Glutamatergic neuron (in vitro differentiated cells): Measurements from ENCODE around the gene FGD4. TPM values are rescaled to one million over a fixed set of nuclear protein-coding genes. Genes with fewer than 3 reads are reported as not detected.
"Not testable (repeated sequence)": the region's sequence is repeated elsewhere in the genome, so short reads cannot be mapped to it uniquely, and the experiment has no call there.

Experiments
- DNase-seq: peaks from one replicate; pipeline ENCODE4 v3.0.0; 2022
- H3K27ac Mint-ChIP-seq: one replicate; pipeline ENCODE4 v1.8.0; 2020; ENCODE audit warnings: mild to moderate bottlenecking, mixed read lengths, inconsistent platforms; ENCODE audit not compliant: unreplicated experiment
- H3K27me3 Mint-ChIP-seq: one replicate; pipeline ENCODE4 v1.8.0; 2020; ENCODE audit warnings: mild to moderate bottlenecking, moderate library complexity, mixed read lengths, inconsistent platforms; ENCODE audit not compliant: unreplicated experiment
- H3K36me3 Mint-ChIP-seq: one replicate; pipeline ENCODE4 v1.8.0; 2020; ENCODE audit warnings: mild to moderate bottlenecking, mixed read lengths, inconsistent platforms; ENCODE audit not compliant: unreplicated experiment
- H3K4me1 Mint-ChIP-seq: one replicate; pipeline ENCODE4 v1.8.0; 2020; ENCODE audit warnings: mild to moderate bottlenecking, low read depth, mixed read lengths, inconsistent platforms; ENCODE audit not compliant: unreplicated experiment
- H3K4me3 Mint-ChIP-seq: one replicate; pipeline ENCODE4 v1.8.0; 2020; ENCODE audit warnings: mild to moderate bottlenecking, mixed read lengths, inconsistent platforms; ENCODE audit not compliant: unreplicated experiment
- H3K9me3 Mint-ChIP-seq: one replicate; pipeline ENCODE4 v1.8.0; 2020; ENCODE audit warnings: mild to moderate bottlenecking, moderate library complexity, mixed read lengths, inconsistent platforms; ENCODE audit not compliant: unreplicated experiment
- CTCF ChIP-seq: fragments of 200-600 bp; sonication (generic); IDR thresholded peaks from one replicate; pipeline ENCODE4 v1.5.0; 2021; ENCODE audit not compliant: partially characterized antibody, unreplicated experiment
- total RNA-seq: library from RNA; stranded (reverse); fragmentation: NEBNext Ultra II Directional; extraction: Animal tissue kit (Norgen Biotek cat#: 25700); gene quantifications from one replicate; pipeline ENCODE4 v1.2.1, GENCODE V29; 2021; ENCODE audit not compliant: unreplicated experiment

Gene FGD4
- total RNA-seq, 1 donor from 2014 or later: 105 TPM

- Mint-ChIP-seq H3K27ac (peak overlapping the region; percentile 73), H3K4me3 (peak overlapping the region; percentile 95)
These were observed 105.9 kb downstream of the FGD4 start for GRCh38 chr12:32505067-32505945.

GRCh38 chr12:32507096-32507941, 108.0 kb downstream of the FGD4 start:
- not testable (repeated sequence) for H3K27me3 Mint-ChIP-seq, H3K36me3 Mint-ChIP-seq, H3K9me3 Mint-ChIP-seq, DNase-seq
- H3K4me3 Mint-ChIP-seq: peak overlapping the region; percentile 70
- peak overlapping the region; percentile 7 for H3K27ac Mint-ChIP-seq
- peaks cover 46% of the 10 kb centered on the region for H3K4me1 Mint-ChIP-seq

More at GRCh38 chr12:32505067-32505945, 105.9 kb downstream of the FGD4 start:
- peaks cover 6% of the 10 kb centered on the region for H3K9me3 Mint-ChIP-seq
- H3K36me3 Mint-ChIP-seq: no peaks in the 10 kb centered on the region
- DNase-seq: no peak
- H3K27me3 Mint-ChIP-seq: peaks cover 8% of the 10 kb centered on the region
- no peak for TF ChIP-seq CTCF
- peaks cover 48% of the 10 kb centered on the region for H3K4me1 Mint-ChIP-seq

GRCh38 chr12:32507942-32508320, 108.6 kb downstream of the FGD4 start:
- Mint-ChIP-seq H3K27ac (peak overlapping the region; percentile 7), H3K4me1 (peaks cover 52% of the 10 kb centered on the region), H3K9me3 (peaks cover 2% of the 10 kb centered on the region), H3K4me3 (peak overlapping the region; percentile 70), H3K36me3 (no peaks in the 10 kb centered on the region), H3K27me3 (peaks cover 4% of the 10 kb centered on the region)
- peak; percentile 38 for DNase-seq
- no peak for TF ChIP-seq CTCF

DNA sequence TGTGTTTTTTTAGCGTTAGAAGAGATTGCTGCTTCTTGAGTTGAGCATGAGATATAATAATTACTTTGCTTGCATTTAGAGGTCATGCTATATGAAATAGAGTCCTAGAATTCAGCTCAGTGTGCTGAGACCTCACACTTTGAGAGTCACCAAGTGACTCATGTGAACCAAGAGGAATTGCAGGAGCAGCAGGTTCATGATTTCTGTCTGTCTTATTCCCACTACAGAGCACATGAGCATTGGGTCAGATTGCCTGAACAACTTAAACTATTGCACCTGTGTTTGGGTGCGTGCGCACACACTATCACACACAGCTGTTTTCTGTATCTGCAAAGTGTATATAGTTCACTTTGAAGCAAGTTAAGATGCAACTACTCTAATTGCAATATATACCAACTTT, 109.3 kb downstream of the FGD4 start:
- peaks cover 2% of the 10 kb centered on the region for H3K9me3 Mint-ChIP-seq
- peaks cover 59% of the 10 kb centered on the region for H3K4me1 Mint-ChIP-seq
- peaks cover 4% of the 10 kb centered on the region for H3K27me3 Mint-ChIP-seq
- no peak overlapping the region for H3K27ac Mint-ChIP-seq
- no peaks in the 10 kb centered on the region for H3K36me3 Mint-ChIP-seq
- H3K4me3 Mint-ChIP-seq: no peak overlapping the region
- TF ChIP-seq CTCF: no peak
- no peak for DNase-seq

GRCh38 chr12:32509328-32510091, 110.2 kb downstream of the FGD4 start:
- peak overlapping the region; percentile 21 for H3K4me3 Mint-ChIP-seq
- peaks cover 4% of the 10 kb centered on the region for H3K27me3 Mint-ChIP-seq
- no peak overlapping the region for H3K27ac Mint-ChIP-seq
- H3K9me3 Mint-ChIP-seq: peaks cover 2% of the 10 kb centered on the region
- no peak for DNase-seq
- H3K4me1 Mint-ChIP-seq: peaks cover 57% of the 10 kb centered on the region
- TF ChIP-seq CTCF: no peak
- H3K36me3 Mint-ChIP-seq: no peaks in the 10 kb centered on the region

GRCh38 chr12:32511976-32512375, 112.6 kb downstream of the FGD4 start:
- not testable (repeated sequence) for H3K27me3 Mint-ChIP-seq, H3K4me3 Mint-ChIP-seq, H3K27ac Mint-ChIP-seq, H3K36me3 Mint-ChIP-seq, DNase-seq, H3K9me3 Mint-ChIP-seq
- H3K4me1 Mint-ChIP-seq: peaks cover 50% of the 10 kb centered on the region
